Hepatocyte (in vitro differentiated cells): Measurements from ENCODE around the gene PTGES.

Experiments
- CTCF ChIP-seq: fragments of 200-600 bp; sonication (generic); IDR thresholded peaks from 2 replicates; pipeline ENCODE4 v1.5.1; 2016; ENCODE audit warnings: antibody characterized with exemption, mild to moderate bottlenecking; ENCODE audit not compliant: poor library complexity
- EZH2 ChIP-seq: fragments of 200-600 bp; sonication (generic); IDR thresholded peaks from 2 replicates; pipeline ENCODE4 v1.6.1; 2016; ENCODE audit warnings: antibody characterized with exemption, mild to moderate bottlenecking, borderline replicate concordance
- EZH2phosphoT487 ChIP-seq: fragments of 200-600 bp; sonication (generic); IDR thresholded peaks from one replicate; pipeline ENCODE4 v1.6.1; 2018; ENCODE audit warnings: antibody characterized with exemption, mild to moderate bottlenecking, low read depth, moderate library complexity; ENCODE audit not compliant: unreplicated experiment, severe bottlenecking

GRCh38 chr9:129745200-129745599 is 7.6 kb downstream of the PTGES start:
- TF ChIP-seq CTCF (no peak), EZH2 (no peak), EZH2phosphoT487 (no peak)
